GM12874 (cell line): ENCODE results near the gene LRRC63.

Experiments
- TF ChIP-seq, protein P1 (sequence below): IDR thresholded peaks from 2 replicates; pipeline ENCODE4 v1.5.1; 2011; ENCODE audit warnings: low read depth, mild to moderate bottlenecking, control low read depth, low read length, moderate library complexity; ENCODE audit not compliant: insufficient read depth

The LRRC63 gene

DNA sequence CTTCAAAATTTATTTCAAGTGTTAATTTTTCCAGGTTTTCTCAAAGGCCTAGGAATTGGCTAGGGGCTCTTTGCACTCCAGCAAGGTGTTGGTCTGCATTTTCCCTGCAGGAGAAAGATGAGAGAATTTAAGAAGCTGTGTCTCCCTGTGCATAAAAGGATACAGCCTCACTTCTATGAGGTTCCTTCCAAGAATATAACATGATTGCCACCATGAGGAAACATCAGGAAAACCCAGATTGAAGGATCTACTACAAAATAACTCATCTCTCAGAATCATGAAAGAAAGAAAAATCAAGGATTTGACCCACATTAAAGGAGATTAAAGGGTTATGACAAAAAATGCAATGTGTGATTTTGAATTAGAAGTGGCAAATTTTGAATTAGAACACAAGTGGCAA lies 105.4 kb downstream of the LRRC63 start:
- TF ChIP-seq, protein P1, sequence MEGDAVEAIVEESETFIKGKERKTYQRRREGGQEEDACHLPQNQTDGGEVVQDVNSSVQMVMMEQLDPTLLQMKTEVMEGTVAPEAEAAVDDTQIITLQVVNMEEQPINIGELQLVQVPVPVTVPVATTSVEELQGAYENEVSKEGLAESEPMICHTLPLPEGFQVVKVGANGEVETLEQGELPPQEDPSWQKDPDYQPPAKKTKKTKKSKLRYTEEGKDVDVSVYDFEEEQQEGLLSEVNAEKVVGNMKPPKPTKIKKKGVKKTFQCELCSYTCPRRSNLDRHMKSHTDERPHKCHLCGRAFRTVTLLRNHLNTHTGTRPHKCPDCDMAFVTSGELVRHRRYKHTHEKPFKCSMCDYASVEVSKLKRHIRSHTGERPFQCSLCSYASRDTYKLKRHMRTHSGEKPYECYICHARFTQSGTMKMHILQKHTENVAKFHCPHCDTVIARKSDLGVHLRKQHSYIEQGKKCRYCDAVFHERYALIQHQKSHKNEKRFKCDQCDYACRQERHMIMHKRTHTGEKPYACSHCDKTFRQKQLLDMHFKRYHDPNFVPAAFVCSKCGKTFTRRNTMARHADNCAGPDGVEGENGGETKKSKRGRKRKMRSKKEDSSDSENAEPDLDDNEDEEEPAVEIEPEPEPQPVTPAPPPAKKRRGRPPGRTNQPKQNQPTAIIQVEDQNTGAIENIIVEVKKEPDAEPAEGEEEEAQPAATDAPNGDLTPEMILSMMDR, result no peak

DNA sequence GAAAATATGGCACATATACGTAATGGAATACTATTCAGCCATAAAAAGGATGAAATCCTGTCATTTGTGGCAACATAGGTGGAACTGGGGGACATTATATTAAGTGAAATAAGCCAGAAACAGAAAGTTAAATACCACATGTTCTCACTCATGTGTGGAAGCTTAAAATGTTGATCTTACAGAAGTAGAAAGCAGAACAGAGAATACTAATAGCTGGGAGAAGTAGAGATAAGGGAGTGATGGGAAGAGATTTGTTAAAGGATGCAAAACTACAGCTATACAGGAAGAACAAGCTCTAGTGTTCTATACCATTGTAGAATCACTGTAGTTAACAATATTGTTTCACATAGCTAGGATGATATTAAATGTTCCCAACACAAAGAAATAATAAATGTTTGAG lies 107.3 kb downstream of the LRRC63 start:
- TF ChIP-seq, protein P1, result no peak

DNA sequence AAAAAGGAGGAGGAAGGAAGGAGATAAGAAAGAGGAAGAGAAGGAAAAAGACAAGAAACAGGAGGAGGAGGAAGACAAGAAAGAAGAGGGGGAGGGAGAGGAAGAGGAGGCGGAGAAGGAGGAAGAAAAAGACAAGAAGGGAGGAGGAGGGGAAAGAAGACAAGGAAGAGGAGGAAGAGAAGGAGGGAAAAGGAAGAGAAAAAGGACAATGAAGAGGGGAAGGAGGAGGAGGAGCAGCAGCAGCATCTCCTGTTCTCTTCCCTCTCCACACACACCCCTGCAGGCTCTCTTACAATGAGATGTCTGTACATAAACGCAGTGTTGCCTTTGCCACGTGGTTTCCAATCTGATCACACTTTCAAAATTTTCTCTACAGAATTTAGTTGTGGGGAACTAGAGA lies 108.7 kb downstream of the LRRC63 start:
- TF ChIP-seq, protein P1, result no peak

DNA sequence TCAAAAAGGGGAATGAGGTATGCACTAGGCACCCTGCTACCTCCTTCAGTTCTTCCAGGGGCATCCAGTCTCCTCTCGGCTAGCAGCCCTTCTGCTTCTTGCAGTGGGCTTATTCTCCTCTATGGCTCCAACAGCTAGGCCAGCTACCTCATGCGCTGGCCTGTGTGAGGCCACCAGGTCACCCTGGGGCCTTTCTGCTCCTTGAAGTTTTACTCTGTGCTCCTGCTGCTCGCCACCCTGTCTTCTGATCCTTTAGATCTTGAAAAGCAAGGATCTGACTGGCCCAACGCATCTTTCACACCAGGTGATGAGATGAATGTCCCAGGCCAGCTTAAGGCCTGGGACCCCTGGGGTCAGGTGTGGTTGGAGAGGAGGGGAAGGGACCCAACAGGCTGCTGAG lies 109.1 kb downstream of the LRRC63 start:
- TF ChIP-seq, protein P1, result no peak

DNA sequence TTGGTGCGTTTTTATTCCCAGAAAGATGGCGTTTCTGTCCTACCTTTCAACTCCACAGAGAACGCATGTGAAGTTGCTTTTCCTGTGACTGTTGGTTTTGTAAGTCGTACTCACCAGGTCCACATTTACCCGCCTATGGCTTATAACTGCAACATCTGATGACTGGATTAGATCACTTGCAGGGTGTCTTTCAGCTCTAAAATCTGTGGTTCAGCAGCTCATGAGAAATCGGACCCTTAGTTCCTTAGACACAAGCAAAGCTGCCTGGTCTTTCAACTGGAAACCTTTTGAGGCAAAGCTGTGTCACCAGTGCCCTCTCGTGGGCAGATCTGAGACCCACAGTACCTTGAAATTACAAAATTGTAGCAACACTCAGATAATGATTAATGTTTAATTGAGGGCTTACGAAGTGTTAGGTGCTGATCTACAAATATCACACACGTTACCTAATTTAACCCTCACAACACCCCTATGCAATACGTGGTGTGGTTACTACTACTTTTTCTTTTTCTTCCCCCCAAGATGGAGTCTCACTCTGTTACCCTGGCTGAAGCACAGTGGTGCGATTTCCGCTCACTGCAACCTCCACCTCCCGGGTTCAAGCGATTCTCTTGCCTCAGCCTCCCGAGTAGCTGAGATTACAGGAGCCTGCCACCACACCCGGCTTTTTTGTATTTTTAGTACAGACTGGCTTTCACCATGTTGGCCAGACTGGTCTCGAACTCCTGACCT lies 109.9 kb downstream of the LRRC63 start:
- TF ChIP-seq, protein P1, result peak; percentile 79

DNA sequence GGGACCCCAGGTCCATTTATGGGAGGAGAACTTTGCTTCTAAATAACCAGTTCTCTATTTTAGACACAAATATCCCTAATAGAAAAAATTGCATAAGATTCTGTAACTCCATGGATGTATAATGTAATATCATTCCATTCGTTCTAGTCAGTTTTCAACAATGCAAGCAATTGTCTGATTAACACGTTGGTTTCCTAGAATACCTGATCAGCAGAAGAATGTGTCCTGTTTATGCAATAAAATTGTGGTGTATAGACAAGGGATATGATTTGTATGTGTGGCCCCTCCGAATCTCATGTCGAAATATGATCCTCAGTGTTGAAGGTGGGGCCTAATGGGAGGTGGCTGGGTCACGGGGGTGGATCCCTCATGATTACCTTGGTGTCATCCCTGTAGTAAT lies 113.2 kb downstream of the LRRC63 start:
- TF ChIP-seq, protein P1, result no peak
